GM18867 (cell line): Measurements from ENCODE around the gene SPPL3.
A peak's percentile ranks its signal among the peaks of the same experiment; 100 is the strongest.
"Not testable (repeated sequence)": the region's sequence is repeated elsewhere in the genome, so short reads cannot be mapped to it uniquely, and the experiment has no call there.

Source experiments
- ATAC-seq: cut with Tn5 transposase; IDR thresholded peaks from one replicate; pipeline ENCODE4 v1.9.1; 2021; ENCODE audit warnings: mild to moderate bottlenecking, moderate library complexity; ENCODE audit not compliant: unreplicated experiment

SPPL3 gene

DNA sequence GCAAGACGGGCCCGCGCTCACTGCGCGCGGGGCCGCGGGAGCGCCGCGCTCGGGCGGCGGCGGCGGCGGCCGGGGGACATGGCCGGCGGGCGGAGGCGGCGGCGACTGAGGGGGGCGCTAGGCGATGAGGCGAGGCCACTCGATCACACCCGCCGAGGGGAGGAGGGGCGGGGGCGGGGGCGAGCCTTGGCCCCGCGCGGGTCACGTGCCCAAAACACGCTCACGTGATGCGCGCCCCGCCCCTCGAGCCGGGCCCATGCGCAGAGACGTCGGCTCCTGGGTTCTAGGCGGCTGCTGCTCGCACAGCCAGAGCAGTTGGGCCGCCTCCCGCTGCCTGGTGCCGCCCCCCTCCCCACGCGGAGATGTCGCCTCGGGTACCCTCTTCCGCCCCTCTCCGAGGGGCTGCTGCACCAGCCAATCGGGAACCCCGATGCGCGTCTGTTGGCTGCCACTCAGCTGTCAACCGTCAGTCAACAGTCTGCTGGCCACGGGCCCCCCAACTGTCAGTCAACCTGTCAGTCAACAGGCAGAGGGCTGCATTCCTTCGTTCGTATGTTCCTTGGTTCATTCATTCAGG, at the start of gene SPPL3:
SPPL3 (minus strand) TSS at position 162 of the 577 bp plus-strand sequence. CDS start 491 bp downstream, outside the sequence.
- peak; percentile 72 for ATAC-seq

GRCh38 chr12:120950807-120951206, 46.6 kb upstream of the SPPL3 start:
- no peak for ATAC-seq

DNA sequence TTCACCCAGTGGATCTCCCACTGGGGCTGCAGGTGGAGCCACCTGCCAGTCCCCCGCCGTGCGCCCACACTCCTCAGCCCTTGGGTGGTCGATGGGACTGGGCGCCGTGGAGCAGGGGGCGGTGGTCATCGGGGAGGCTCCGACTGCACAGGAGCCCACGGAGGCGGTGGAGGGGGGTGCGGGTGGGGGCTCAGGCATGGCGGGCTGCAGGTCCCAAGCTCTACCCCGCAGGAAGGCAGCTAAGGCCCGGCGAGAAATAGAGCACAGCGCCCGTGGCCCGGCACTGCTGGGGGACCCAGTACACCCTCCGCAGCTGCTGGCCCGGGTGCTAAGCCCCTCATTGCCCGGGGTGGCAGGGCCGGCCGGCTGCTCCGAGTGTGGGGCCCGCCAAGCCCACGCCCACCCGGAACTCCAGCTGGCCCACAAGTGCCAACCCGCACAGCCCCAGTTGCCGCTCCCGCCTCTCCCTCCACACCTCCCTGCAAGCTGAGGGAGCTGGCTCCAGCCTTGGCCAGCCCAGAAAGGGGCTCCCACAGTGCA, 46.2 kb upstream of the SPPL3 start:
- ATAC-seq, result not testable (repeated sequence)

DNA sequence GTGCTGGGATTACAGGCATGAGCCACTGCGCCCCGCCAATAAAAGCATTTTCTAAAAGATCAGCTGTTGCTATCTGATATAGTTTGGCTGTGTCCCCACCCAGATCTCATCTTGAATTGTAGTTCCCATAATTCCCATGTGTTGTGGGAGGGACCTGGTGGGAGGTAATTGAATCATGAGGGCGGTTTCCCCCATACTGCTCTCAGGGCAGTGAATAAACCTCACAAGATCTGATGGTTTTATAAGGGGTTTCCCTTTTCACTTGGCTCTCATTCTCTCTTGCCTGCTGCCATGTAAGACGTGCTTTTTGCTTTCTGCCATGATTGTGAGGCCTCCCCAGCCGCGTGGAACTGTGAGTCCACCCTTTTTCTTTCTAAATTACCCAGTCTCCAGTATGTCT, 41.4 kb upstream of the SPPL3 start:
- ATAC-seq, result not testable (repeated sequence)

DNA sequence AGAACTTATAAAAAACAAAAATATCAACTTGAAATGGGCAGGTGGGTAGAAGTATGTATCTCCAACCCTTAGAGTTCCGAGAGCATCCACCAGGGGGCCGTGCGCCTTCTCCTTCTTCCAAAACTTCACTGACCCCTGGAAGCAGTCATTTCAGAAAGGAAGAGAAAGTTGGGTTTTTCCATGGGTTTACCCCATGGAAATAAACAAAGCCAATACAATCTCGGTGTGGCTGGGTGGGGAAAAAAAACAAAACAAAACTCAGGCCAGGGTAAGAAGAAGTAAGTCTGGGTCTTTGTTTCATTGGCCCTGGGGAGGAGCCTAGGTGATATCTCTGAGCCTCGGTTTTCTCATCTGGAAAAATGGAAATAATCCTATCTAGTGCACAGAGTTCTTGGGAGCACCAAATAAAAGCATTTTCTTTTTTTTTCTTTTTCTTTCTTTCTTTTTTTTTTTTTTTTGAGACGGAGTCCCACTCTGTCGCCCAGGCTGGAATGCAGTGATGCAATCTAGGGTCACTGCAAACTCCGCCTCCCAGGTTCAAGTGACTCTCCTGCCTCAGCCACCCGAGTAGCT, 40.6 kb upstream of the SPPL3 start:
- ATAC-seq, result no peak

GRCh38 chr12:120943482-120943881, 39.3 kb upstream of the SPPL3 start:
- no peak for ATAC-seq

- no peak for ATAC-seq
These were observed 37.8 kb upstream of the SPPL3 start for GRCh38 chr12:120941846-120942405.

DNA sequence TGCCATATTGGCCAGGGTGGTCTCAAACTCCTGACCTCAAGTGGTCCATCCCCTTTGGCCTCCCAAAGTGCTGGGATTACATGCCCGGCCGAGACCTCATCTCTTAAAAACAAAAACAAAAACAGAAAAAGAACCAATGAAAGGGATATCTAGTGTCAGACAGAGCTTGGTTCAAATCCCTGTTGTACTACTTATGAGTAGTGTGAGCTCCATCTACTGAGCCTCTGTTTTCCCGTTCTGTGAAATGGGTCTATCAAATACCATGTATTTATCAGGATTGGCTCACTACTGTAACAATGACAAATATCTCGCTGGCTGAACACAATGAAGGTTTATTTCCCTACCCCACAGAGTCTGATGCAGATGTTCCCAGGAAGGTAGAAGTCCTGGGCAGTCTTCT, 37.3 kb upstream of the SPPL3 start:
- no peak for ATAC-seq

DNA sequence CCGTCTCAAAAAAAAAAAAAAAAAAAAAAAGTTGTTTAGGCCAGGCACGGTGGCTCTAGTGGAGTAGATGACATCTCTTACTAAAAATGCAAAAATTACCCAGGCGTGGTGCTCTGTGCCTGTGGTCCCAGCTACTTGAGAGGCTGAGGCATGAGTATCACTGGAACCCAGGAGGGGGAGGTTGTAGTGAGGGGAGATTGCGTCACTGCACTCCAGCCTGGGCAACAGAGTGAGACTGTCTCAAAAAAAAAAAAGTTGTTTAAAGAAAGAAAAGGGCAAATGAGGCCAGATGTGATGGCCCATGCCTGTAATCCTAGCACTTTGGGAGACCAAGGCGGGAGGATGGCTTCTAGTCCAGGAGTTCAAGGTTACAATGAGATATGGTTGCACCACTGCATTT, 36.6 kb upstream of the SPPL3 start:
- ATAC-seq, result no peak

GRCh38 chr12:120940006-120940405, 35.8 kb upstream of the SPPL3 start:
- no peak for ATAC-seq

GRCh38 chr12:120939523-120939922, 35.4 kb upstream of the SPPL3 start:
- ATAC-seq, result no peak

GRCh38 chr12:120938496-120938895, 34.3 kb upstream of the SPPL3 start:
- ATAC-seq, result no peak

DNA sequence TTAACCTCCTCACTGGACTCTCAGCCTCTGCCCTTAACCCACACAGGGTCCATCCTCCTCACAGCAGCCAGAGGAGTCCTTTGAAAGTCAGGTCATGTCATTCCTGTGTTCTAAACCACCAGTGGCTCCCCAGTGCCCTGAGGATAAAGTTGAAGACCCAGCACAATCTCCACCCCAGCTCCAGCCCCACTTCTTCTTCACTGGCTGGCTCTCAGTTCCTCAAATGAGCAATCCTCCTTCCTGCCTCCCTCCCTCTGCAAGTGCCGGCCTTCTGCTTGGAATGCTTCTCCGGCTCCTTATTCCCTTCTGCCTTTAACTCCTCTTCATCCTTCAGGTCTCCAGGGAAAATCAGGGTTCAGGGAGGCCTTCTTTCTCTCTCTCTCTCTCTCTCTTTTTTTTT, 32.0 kb upstream of the SPPL3 start:
- no peak for ATAC-seq

GRCh38 chr12:120933786-120934185, 29.6 kb upstream of the SPPL3 start:
- no peak for ATAC-seq

GRCh38 chr12:120932956-120933526, 28.9 kb upstream of the SPPL3 start:
- ATAC-seq, result no peak

GRCh38 chr12:120932058-120932457, 27.9 kb upstream of the SPPL3 start:
- no peak for ATAC-seq

DNA sequence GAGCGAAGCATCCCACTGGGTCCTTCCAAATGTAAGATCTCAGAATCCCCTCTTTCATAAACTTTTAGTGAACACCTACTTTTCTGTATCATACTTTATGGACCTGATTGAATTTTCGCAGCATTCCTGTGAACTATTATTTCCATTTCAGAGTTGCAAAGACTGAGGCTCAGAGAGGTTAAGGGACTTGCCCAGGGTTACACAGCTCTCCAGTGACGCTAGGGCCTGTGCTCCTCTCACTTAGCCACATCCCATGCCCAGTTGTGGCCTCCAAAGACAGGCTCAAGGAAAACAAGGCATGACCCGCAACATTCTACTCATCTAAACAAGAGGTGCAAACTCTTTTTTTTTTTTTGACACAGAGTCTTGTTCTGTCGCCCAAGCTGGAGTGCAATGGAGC, 25.9 kb upstream of the SPPL3 start:
- no peak for ATAC-seq

GRCh38 chr12:120928864-120929652, 24.9 kb upstream of the SPPL3 start:
- ATAC-seq, result no peak

- ATAC-seq, result no peak
These were observed 21.8 kb upstream of the SPPL3 start for GRCh38 chr12:120925740-120926563.

DNA sequence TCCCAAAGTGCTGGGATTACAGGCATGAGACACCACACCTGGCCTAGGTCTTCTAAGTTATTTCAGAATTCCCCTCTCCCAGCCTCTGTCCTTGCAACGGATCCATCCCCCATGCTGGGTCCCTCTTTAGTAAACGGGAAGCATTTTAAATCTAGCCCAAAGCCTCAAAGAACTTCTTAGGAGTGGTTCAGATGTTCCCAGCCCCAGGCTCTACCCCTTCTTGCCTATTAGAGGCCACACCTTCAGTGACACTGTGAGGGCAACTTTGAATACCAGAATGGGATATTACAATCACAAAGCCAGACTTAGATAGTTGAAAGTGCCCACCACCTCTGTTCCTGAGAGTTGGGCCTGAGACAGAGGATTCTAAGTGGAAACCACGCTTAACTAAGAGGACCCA, 18.1 kb upstream of the SPPL3 start:
- no peak for ATAC-seq
